HG02642 (cell line): ENCODE measurements around the gene TGOLN2.
"Not testable (repeated sequence)": the region's sequence is repeated elsewhere in the genome, so short reads cannot be mapped to it uniquely, and the experiment has no call there.

Experiments used
- ATAC-seq: cut with Tn5 transposase; IDR thresholded peaks from one replicate; pipeline ENCODE4 v1.9.1; 2021; ENCODE audit warnings: mild to moderate bottlenecking; ENCODE audit not compliant: unreplicated experiment, poor library complexity

The TGOLN2 gene

DNA sequence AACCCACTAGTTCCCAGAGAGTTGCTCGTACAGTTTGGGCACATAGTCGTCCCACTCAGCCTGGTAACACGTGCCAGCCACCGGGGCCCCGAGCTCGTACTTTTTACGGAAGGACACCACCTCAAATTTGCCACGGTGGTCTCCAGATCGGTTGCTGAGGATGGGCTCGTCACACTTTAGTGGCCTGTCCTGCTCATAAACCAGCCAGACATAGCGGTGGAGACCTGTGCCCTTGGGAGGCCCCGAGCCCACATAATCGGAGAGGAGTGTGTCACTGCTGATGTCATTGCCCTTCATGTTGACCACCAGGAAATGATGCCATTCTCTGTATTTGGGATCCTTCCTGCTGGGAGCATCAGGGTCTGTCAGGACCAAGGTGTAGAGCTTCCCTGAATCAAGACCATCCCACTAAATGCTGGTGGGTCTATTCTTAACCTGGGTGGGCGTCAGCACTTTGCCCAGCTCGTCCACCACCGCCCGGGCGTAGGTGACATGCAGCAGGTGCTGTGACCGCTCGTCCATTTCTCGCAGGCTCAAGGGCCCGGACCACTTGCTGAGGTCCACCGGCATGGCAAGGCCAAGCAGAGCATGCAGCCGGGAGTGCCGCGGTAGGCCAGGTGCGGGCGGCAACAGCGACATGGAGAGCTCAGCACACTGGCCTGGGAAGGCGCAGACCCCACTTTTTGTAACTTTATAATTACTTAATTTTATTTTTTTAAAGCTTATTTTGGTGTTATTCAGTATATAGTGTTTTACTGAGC, 13.7 kb upstream of the TGOLN2 start:
- no peak for ATAC-seq

DNA sequence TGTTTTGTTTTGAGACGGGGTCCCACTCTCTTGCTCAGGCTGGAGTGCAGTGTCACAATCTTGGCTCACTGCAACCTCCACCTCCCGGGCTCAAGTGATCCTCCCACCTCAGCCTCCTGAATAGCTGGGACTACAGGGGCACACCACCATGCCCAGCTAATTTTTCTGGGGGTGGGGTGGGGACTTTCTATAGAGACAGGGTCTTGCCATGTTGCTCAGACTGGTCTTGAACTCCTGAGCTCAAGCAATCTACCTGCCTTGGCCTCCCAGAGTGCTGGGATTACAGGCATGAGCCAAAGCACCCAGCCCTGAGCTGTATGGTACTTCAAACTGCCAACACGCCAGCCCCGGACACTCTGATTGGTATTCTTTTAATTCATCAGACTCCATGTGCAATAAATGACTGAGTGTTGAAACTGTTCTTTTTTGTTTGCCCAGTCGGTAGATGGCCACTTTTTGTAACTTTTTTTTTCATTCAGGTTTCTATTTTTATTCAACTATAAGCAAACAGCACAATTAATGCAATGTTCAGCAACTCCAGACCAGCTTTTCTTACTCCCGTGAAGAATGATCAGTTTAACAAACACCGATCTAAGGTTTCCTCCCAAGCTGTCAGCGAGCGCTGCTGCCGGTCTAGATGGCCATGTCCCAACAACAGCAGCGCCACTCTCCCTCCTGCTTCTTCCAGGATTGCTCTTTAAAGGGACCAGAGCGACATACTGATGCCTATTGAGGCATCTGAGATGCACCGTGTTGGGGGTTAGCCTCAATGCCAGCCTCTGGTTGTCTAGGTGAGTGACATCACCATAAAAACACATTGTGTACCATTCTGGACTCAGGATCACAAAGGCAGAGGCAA, 12.5 kb upstream of the TGOLN2 start:
- ATAC-seq: no peak

DNA sequence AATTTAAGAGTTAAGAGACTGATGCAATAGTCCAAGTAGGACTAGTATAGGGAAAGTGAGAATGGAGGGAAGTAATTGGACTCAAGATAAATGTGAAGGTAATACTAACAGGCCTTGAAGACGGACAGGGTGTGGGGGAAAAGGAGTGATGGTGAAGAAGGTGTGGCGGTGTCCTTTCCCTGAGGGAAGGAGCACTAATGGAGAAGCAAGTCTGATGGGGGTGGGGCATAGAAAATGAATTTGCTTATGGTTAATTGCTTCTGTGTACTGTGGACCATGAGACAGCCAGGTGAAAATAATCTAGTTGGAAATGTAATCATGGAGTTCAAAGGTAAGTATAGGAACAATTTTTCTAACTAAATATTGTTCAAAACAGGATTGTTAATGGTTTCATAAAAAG, 7.1 kb upstream of the TGOLN2 start:
- no peak for ATAC-seq

DNA sequence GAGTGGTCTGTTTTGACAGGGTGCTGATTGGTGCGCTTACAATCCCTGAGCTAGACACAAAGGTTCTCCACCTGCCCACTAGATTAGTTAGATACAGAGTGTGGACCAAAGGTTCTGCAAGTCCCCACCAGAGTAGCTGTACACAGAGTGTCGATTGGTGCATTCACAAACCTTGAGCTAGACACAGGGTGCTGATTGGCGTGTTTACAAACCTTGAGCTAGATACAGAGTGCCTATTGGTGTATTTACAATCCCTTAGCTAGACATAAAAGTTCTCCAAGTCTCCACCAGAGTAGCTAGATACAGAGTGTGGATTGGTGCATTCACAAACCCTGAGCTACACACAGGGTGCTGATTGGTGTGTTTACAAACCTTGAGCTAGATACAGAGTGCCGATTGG, 6.1 kb upstream of the TGOLN2 start:
- ATAC-seq: not testable (repeated sequence)

DNA sequence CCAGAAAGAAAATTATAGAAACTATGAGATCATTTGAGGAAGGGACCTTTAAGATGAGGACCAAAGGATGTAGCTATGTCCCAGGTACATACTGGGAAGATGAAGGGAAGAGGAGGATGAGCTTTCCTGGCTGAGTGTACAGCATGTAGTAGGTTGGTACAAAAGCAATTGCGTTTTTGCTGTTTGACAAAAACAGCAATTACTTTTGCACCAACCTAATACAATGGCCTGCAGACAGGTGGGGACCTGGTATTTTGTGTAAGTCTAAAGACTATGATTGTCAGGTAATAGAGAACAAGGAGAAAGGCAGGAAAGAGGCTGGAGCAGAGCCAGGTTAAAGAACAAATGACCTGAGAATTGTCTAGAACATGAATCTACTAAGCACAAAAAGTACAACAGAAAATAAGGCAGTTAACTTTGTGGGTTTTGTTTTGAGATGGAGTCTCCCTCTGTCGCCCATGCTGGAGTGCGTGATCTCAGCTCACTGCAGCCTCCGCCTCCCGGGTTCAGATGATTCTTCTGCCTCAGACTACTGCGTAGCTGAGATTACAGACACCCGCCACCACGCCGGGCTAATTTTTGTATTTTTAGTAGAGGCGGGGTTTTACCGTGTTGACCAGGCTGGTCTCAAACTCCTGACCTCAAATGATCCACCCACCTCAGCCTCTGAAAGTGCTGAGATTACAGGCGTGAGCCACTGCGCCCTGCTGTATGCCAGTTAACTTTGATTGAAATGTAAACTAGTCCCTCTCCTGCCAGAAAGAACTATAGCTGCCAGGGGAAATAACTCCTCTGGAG, 3.2 kb upstream of the TGOLN2 start:
- no peak for ATAC-seq

DNA sequence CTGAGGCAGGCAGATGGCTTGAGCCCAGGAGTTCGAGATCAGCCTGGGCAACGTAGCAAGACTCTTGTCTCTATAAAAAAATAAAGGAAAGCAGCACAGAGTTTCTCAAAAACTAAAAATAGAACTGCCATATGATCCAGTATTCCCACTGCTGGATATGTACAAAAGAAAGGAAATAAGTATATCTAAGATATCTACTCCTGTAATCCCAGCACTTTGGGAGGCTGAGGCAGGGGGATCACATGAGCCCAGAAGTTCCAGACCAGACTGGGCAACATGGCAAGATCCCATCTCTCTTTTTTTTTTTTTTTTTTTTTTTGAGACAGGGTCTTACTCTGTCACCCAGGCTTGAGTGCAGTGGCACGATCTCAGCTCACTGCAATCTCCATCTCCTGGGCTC, 1.9 kb upstream of the TGOLN2 start:
- not testable (repeated sequence) for ATAC-seq

DNA sequence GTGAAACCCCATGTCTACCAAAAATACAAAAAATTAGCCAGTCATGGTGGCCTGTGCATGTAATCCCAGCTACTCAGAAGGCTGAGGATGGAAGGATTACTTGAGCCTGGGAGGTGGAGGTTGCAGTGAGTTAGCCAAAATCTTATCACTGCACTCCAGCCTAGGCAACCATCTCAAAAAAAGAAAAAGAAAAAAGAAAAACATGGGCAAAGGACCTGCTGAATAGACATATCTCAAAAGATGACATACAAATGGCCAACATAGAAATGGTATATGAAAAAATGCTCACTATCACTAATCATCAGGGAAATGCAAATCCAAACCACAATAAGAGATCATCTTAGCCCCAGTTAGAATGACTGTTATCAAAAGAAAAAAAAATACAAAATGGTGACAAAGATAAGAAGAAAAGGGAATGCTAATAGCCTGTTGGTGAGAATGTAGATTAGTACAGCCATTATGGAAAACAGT, 1.4 kb upstream of the TGOLN2 start:
- ATAC-seq: no peak

DNA sequence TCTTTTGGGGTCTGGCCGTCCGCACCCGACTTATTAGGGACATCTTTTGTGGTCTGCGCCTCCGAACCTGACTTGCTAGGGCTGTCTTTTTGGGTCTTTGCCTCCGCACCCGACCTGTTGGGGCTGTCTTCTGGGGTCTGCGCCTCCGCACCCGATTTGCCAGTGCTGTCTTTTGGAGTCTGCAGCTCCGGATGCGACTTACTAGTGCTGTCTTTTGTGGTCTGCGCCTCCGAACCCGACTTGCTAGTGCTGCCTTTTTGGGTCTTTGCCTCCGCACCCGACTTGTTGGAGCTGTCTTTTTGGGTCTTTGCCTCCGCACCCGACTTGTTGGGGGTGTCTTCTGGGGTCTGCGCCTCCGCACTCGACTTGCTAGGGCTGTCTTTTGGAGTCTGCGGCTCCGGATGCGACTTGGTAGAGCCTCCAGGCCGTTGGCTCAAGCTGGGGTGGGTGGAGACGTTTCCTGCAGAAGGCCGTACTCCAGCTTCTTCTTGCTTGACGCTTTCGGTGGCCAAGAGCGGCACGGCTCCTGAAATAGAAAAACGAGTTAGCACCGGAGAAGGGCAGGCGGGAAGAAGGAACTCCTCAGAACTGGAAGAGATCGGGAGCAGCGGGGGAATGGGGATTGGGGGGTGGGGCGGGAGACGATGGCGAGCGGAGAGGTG, 498 bp downstream of the TGOLN2 start:
- peak; percentile 35 for ATAC-seq

DNA sequence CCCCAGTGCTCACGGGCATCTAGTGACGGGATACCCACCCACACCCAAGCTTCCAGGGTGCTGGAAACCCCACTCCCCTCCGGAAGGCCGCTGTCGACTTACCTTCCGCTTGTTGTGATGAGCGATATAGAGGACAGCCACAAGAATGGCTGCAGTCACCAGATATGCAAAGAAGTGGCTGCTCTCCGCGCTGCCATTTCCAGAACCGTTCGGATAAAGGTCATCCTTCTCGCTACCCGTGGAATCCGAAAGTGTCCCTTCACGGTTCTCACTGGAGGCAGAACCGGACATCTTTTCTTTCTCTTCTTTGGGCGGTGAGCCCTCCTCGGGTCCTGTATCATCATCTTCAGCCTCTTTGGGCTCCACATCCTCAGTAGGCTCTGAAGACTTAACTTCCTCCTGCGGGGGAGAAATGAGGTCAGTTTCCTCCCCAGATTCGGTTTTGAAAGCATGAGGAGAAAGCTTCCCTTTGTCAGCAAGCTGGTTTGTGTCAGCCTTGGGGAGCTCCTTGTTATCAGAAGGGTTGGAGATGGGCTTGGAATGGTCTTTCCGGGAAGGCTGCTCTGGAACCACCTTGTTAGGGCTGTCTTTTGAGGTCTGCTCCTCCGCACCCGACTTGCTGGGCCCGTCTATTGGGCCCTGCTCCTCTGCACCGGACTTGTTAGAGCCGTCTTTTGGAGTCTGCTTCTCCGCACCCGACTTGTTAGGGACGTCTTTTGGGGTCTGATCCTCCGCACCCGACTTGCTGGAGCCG, 1.2 kb downstream of the TGOLN2 start:
- ATAC-seq: peak; percentile 36

DNA sequence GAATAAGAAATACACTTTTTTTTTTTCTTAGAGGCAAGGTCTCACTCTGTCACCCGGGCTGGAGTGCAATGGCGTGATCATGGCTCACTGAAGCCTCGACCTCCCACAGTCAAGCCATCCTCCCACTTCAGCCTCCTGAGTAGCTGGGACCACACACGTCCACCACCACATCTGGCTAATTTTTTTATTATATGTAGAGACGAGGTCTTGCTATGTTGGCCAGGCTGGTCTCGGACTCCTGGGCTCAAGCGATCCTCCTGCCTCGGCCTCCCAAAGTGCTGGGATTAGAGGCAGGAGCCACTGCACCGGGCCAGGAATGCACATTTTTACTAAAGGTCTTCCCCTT, 2.4 kb downstream of the TGOLN2 start:
- ATAC-seq: no peak

DNA sequence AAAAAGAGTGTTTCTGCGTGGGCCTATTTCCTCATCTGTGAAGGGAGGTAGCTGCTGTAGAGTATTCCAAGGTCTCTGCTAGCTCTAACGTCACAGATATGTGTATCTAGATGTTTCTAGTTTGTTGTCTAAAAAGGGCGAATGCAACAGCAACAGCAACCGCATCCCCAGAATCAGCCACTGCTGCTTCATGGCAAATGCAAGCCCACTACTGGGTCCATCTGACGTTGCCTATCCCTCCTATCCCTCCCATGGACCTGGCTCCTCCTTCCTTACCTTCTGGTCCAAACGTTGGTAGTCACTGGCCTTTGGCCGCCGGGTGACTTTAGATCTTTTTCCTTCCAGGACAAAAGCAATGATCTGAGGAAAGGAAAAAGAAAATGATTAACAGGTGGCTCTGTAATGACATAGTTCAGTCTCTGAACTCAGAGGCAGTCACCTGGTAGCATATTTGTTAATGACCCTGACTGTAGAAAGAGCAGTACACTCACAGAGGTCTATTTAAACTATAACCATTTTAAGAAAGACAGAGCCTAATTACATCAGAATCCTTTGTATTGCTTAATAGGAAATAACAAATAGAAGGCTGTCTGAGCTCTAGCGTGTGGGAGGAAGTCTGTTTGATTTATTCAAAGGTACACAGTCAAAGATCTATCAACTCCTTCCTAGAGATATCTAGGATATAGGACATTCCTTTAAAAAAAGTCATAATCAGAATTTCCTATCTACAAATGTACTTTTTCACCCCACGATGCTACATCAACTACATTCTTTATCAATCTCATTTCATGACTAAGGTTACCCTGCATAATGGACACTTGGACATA, 2.9 kb downstream of the TGOLN2 start:
- no peak for ATAC-seq

DNA sequence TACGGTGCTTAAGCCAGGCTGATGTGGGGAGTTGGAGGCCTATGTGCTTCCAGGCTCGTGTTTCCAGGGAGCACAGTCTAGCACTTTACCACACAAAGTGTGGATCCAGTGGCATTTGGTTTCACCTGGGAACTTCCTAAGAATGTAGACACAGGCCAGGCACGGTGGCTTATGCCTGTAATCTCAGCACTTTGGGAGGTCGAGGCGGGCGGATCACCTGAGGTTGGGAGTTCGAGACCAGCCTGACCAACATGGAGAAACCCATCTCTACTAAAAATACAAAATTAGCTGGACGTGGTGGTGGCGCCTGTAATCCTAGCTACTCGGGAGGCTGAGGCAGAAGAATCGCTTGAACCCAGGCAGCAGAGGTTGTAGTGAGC, 3.8 kb downstream of the TGOLN2 start:
- ATAC-seq: not testable (repeated sequence)

DNA sequence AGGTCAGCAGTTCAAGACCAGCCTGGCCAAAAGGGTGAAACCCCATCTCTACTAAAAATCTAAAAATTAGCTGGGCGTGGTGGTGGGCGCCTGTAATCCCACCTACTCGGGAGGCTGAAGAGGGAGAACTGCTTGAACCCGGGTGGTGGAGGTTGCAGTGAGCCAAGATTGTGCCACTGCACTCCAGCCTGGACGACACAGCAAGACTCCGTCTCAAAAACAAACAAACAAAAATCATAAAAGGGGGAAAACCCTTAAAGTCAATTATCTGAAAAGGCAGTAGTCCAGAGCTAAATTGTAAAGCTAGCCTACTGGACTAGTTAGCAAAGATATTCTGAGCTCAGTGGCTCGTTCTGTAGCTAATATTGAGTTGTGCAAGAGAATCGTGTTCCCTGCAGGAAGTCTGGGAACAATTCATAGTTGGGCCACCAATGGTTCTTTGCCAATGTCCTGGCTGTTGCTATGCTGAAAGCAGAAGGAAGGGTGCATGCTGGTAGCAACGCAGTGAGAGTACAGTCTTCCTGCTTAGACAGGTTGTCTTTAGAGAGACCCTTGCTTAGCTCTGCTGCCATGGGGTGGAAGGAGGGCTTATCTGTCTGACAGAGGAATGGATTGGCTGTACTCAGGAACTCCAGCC, 4.3 kb downstream of the TGOLN2 start:
- ATAC-seq: no peak

DNA sequence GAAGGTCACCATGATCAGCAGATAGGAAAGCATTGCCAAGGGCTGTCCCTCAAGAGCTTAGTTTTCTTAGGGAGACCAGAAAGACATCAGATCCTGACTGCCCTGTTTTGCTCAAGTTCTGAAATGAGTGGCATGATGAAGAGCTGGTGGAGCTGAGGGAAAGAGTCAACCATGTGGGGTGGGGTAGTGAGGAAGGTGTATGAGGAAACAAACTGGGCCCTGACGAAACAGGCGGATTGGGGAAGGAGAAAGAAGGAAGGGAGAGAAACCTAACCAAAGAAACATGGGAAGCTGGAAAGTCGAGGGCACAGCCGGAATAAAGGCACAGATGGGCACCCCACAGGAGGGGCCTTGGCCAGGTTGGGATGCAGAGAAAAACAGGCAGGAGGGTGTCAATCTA, 8.0 kb downstream of the TGOLN2 start:
- ATAC-seq: no peak

DNA sequence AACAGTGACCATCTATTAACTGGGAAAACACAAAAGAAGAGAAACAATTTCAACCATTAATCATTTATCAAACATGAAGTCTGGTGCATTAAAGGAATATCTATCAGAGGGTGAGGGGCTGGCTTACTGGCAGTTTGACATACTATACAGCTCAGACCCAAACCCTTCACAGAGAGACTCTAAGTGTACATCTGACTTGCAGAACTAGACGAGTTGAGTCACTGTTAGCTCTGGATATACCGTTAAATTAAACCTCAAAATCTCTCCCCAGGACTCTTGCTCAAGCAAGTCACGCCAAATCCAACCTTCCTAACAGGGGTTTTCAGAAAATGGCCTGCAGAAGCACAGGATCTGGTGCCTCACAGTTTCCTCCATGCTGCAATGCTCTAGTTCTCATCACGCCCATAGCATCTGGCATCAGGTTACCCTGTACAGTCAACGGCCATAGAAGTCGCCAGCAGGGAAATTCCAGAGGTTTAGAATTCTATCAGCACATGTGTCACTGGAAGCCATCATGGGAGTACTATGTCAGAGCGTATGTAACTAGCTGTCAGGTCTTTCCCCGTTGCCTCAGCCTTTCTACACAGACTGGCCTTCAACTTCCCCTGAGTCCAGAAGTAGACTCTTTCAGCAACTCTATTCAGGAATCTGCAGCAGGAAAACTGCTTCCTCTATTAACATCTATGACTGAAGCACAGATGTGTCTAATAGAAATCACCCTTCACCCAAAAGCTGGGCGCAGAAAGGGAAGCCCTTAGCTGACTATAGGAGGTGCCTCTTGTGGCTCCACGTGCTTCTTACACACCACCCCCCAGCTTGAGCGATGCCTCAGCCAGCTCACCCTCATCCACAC, 9.3 kb downstream of the TGOLN2 start:
- peak; percentile 66 for ATAC-seq

DNA sequence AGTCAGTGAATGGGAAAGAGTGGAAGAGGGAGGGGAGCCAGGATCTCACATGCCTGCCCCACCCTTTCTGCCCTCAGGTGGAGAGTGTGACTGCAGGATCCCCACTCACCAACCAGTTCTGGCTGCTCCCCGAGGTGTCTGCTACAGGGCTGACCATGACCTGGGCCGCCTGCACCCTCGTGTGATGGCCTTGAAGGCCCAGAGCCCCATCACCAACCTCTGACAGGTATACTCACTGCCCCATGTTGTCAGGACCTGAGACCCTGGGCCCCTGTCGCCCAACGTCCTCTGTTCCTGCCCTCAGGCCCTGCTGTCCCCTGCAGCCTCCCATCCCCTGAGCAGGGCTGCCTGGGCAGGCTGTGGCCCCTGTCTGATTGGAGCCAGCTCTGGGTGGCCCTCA, 11.9 kb downstream of the TGOLN2 start:
- ATAC-seq: not testable (repeated sequence)

DNA sequence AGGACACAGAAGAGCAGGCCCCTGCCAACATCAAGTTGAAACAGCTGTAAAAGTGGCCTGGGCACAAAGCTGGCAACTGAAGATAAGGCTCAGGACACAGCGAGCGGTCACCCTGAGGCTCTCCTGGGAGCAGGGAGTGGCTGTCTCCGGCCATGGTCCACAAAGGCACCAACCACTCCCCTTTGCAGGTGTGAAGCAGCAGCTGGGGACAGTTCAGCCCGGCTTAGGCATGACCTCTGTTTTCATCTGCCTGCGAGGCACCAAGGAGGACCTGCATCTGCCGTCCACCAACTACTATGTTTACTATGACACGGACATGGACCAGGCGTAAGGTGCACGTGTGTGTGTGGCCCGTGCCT, 12.9 kb downstream of the TGOLN2 start:
- ATAC-seq: no peak

DNA sequence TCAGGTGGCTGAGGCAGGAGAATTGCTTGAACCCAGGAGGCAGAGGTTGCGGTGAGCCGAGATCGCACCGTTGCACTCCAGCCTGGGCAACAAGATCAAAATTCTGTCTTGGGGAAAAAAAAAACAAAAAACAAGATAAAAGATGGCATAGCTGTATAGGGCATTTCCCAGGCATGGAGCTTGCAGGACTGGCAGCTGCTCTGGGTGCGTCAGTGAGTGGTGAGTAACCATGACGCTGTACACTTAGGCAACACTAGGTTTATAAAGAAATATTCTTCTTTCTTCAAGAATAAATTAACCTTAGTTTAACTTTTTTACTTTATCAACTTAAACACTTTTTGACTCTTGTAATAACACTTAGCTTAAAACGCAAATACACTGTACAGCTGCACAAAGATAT, 15.4 kb downstream of the TGOLN2 start:
- ATAC-seq: no peak
